Neural cell (in vitro differentiated cells): Measurements from ENCODE around the gene DGKI. TPM values are rescaled to one million over a fixed set of nuclear protein-coding genes. Genes with fewer than 3 reads are reported as not detected.

Experiments used
- H2AFZ ChIP-seq: fragments of 200-600, 300-800 bp; sonication (generic), shearing (Covaris generic); 2 replicates; pipeline ENCODE4 v1.6.0; 2014; ENCODE audit warnings: low read depth, mild to moderate bottlenecking, antibody characterized with exemption, low read length, moderate library complexity
- H3F3A ChIP-seq: fragments of 200-600 bp; shearing (Covaris generic); 2 replicates; pipeline ENCODE4 v1.6.1; 2016; ENCODE audit warnings: mild to moderate bottlenecking, moderate library complexity, mixed read lengths, antibody characterized with exemption, low read length; ENCODE audit not compliant: insufficient read depth, poor library complexity, severe bottlenecking
- H3K27ac ChIP-seq: fragments of 200-600, 300-800 bp; sonication (generic), shearing (Covaris generic); 2 replicates; pipeline ENCODE4 v1.5.1; 2014; ENCODE audit warnings: mild to moderate bottlenecking, low read length, moderate library complexity
- H3K27me3 ChIP-seq: fragments of 300-800, 200-600 bp; sonication (generic), shearing (Covaris generic); 2 replicates; pipeline ENCODE4 v1.6.0; 2014; ENCODE audit warnings: mild to moderate bottlenecking, low read depth, low read length, moderate library complexity; ENCODE audit not compliant: insufficient read depth
- H3K36me3 ChIP-seq: fragments of 300-800, 200-600 bp; sonication (generic), shearing (Covaris generic); 2 replicates; pipeline ENCODE4 v1.5.1; 2014; ENCODE audit warnings: mild to moderate bottlenecking, antibody characterized with exemption, low read length, moderate library complexity; ENCODE audit not compliant: insufficient read depth
- H3K4me2 ChIP-seq: fragments of 300-800, 200-600 bp; sonication (generic), shearing (Covaris generic); 2 replicates; pipeline ENCODE4 v1.6.0; 2014; ENCODE audit warnings: mild to moderate bottlenecking, low read length
- H3K4me3 ChIP-seq: fragments of 300-800, 200-600 bp; sonication (generic), shearing (Covaris generic); 2 replicates; pipeline ENCODE4 v1.5.1; 2014; ENCODE audit warnings: mild to moderate bottlenecking, low read length, moderate library complexity
- H3K79me2 ChIP-seq: fragments of 200-600 bp; shearing (Covaris generic); replicated peaks from 2 replicates; pipeline ENCODE4 v1.6.0; 2014; ENCODE audit warnings: mild to moderate bottlenecking, low read length, moderate library complexity; ENCODE audit not compliant: insufficient read depth
- H3K9ac ChIP-seq: fragments of 300-800, 200-600 bp; sonication (generic), shearing (Covaris generic); 2 replicates; pipeline ENCODE4 v1.6.1; 2016; ENCODE audit warnings: mild to moderate bottlenecking, low read length, mixed read lengths
- H3K9me2 ChIP-seq: fragments of 200-600 bp; shearing (Covaris generic); 2 replicates; pipeline ENCODE4 v1.6.1; 2016; ENCODE audit warnings: mild to moderate bottlenecking, low read length, mixed read lengths; ENCODE audit not compliant: insufficient read depth
- H3K9me3 ChIP-seq: fragments of 200-600, 300-800 bp; sonication (generic), shearing (Covaris generic); 2 replicates; pipeline ENCODE4 v1.6.1; 2016; ENCODE audit warnings: mild to moderate bottlenecking, mixed run types, low read length, moderate library complexity, mixed read lengths
- H4K20me1 ChIP-seq: fragments of 200-600 bp; shearing (Covaris generic); 2 replicates; pipeline ENCODE4 v1.6.1; 2016; ENCODE audit warnings: mild to moderate bottlenecking, mixed run types; ENCODE audit not compliant: insufficient read depth
- CTCF ChIP-seq: fragments of 450-650 bp; IDR thresholded peaks from 2 replicates; pipeline ENCODE4 v1.5.1; 2014; ENCODE audit warnings: antibody characterized with exemption, mild to moderate bottlenecking, moderate library complexity; ENCODE audit not compliant: poor library complexity, severe bottlenecking
- EP300 ChIP-seq: fragments of 450-650 bp; conservative IDR thresholded peaks from 2 replicates; pipeline ENCODE4 v1.6.1; 2014; ENCODE audit warnings: antibody characterized with exemption, mild to moderate bottlenecking, moderate library complexity; ENCODE audit not compliant: poor library complexity, severe bottlenecking
- EZH2 ChIP-seq: fragments of 200-600, 300-800 bp; shearing (Covaris generic), sonication (generic); IDR thresholded peaks from 2 replicates; pipeline ENCODE4 v1.6.1; 2014; ENCODE audit warnings: antibody characterized with exemption, low read length, borderline replicate concordance, mild to moderate bottlenecking; ENCODE audit not compliant: insufficient read depth, poor library complexity, severe bottlenecking
- MXI1 ChIP-seq: fragments of 450-650 bp; conservative IDR thresholded peaks from 2 replicates; pipeline ENCODE4 v1.6.1; 2014; ENCODE audit warnings: antibody characterized with exemption, mild to moderate bottlenecking; ENCODE audit not compliant: poor library complexity, severe bottlenecking
- POLR2AphosphoS5 ChIP-seq: IDR thresholded peaks from 2 replicates; pipeline ENCODE4 v1.6.1; 2012
- RAD21 ChIP-seq: fragments of 450-650 bp; conservative IDR thresholded peaks from 2 replicates; pipeline ENCODE4 v1.6.1; 2014; ENCODE audit warnings: antibody characterized with exemption, mild to moderate bottlenecking, moderate library complexity
- REST ChIP-seq: IDR thresholded peaks from 2 replicates; pipeline ENCODE4 v1.6.1; 2012; ENCODE audit warnings: borderline replicate concordance
- SMC3 ChIP-seq: fragments of 450-650 bp; conservative IDR thresholded peaks from 2 replicates; pipeline ENCODE4 v1.6.1; 2014; ENCODE audit warnings: antibody characterized with exemption, mild to moderate bottlenecking, moderate library complexity; ENCODE audit not compliant: poor library complexity
- TAF1 ChIP-seq: IDR thresholded peaks from 2 replicates; pipeline ENCODE4 v1.6.1; 2012; ENCODE audit warnings: low read depth
- polyA plus RNA-seq: library from polyadenylated mRNA; depleted of rRNA; stranded (reverse); fragments of >200 nt; gene quantifications from 2 replicates; pipeline ENCODE4 v1.2.3, GENCODE V29; 2014

DGKI gene
- polyA plus RNA-seq, 1 donor from 2014 or later = 15.8 TPM

GRCh38 chr7:137626469-137627067, 220.2 kb downstream of the DGKI start:
- Histone ChIP-seq H3K4me3 (no peak overlapping the region), H3K79me2 (no peaks in the 10 kb centered on the region), H3K9me2 (no peaks in the 10 kb centered on the region), H3K27ac (no peak overlapping the region), H3K9ac (no peak overlapping the region), H4K20me1 (no peaks in the 10 kb centered on the region), H3K27me3 (no peaks in the 10 kb centered on the region), H3F3A (no peaks in the 10 kb centered on the region), H3K36me3 (no peaks in the 10 kb centered on the region), H3K9me3 (no peaks in the 10 kb centered on the region), H3K4me2 (no peak overlapping the region), H2AFZ (no peak overlapping the region)
- no peak for TF ChIP-seq MXI1
- TF ChIP-seq RAD21 = peak; percentile 25
- TF ChIP-seq CTCF = peak; percentile 47

GRCh38 chr7:137625197-137625596, 221.6 kb downstream of the DGKI start:
- Histone ChIP-seq H3K9ac (no peak overlapping the region), H3K27ac (no peak overlapping the region), H3K9me3 (no peaks in the 10 kb centered on the region), H3K36me3 (no peaks in the 10 kb centered on the region), H4K20me1 (no peaks in the 10 kb centered on the region), H3K79me2 (no peaks in the 10 kb centered on the region), H2AFZ (no peak overlapping the region), H3F3A (no peaks in the 10 kb centered on the region), H3K9me2 (no peaks in the 10 kb centered on the region), H3K4me2 (no peak overlapping the region), H3K4me3 (no peak overlapping the region), H3K27me3 (no peaks in the 10 kb centered on the region)
- no peak for TF ChIP-seq TAF1

- Histone ChIP-seq H3K79me2 (no peaks in the 10 kb centered on the region), H3K4me3 (no peak overlapping the region), H3K36me3 (no peaks in the 10 kb centered on the region), H3F3A (no peaks in the 10 kb centered on the region), H3K4me2 (no peak overlapping the region), H3K9me3 (no peaks in the 10 kb centered on the region), H3K9me2 (no peaks in the 10 kb centered on the region), H4K20me1 (no peaks in the 10 kb centered on the region), H3K27me3 (no peaks in the 10 kb centered on the region), H2AFZ (no peak overlapping the region), H3K9ac (no peak overlapping the region), H3K27ac (no peak overlapping the region)
- TF ChIP-seq EZH2 (no peak), SMC3 (no peak), TAF1 (no peak), MXI1 (no peak), CTCF (no peak), EP300 (no peak), POLR2AphosphoS5 (no peak), REST (no peak), RAD21 (no peak)
Measured at GRCh38 chr7:137619181-137619580, 227.6 kb downstream of the DGKI start.
